Measurements from ENCODE around the gene MORN5.
"Not testable (repeated sequence)": the region's sequence is repeated elsewhere in the genome, so short reads cannot be mapped to it uniquely, and the experiment has no call there.

Gene MORN5

GRCh38 chr9:122116040-122116439 lies 43.7 kb upstream of the MORN5 start:
- FAIRE-seq, result no peak
- TF ChIP-seq CTCF (IDR thresholded peaks at IDR 0.05; ENCODE audit: insufficient read depth, missing control alignments), result no peak
- DNase-seq (ENCODE audit: insufficient read length, low spot score), result no peak

- FAIRE-seq (no peak), DNase-seq (ENCODE audit: insufficient read length, low spot score) (no peak)
- TF ChIP-seq CTCF (IDR thresholded peaks at IDR 0.05; ENCODE audit: insufficient read depth, missing control alignments), result no peak
These were observed 43.1 kb upstream of the MORN5 start for GRCh38 chr9:122116448-122117173.

GRCh38 chr9:122117241-122117640 lies 42.5 kb upstream of the MORN5 start:
- not testable (repeated sequence) for DNase-seq (ENCODE audit: insufficient read length, low spot score); FAIRE-seq

GRCh38 chr9:122118343-122119165 lies 41.2 kb upstream of the MORN5 start:
- no peak for TF ChIP-seq CTCF (IDR thresholded peaks at IDR 0.05; ENCODE audit: insufficient read depth, missing control alignments)
- DNase-seq (ENCODE audit: insufficient read length, low spot score) (no peak), FAIRE-seq (no peak)

GRCh38 chr9:122119166-122119521 lies 40.6 kb upstream of the MORN5 start:
- DNase-seq (ENCODE audit: insufficient read length, low spot score), result no peak
- FAIRE-seq, result no peak

GRCh38 chr9:122119721-122120120 lies 40.0 kb upstream of the MORN5 start:
- no peak for TF ChIP-seq CTCF (IDR thresholded peaks at IDR 0.05; ENCODE audit: insufficient read depth, missing control alignments)
- FAIRE-seq, result no peak

More at GRCh38 chr9:122119166-122119521, 40.6 kb upstream of the MORN5 start:
- TF ChIP-seq CTCF (IDR thresholded peaks at IDR 0.05; ENCODE audit: insufficient read depth, missing control alignments), result no peak

GRCh38 chr9:122120316-122121071 lies 39.2 kb upstream of the MORN5 start:
- FAIRE-seq (no peak), DNase-seq (ENCODE audit: insufficient read length, low spot score) (no peak)

More at GRCh38 chr9:122119721-122120120, 40.0 kb upstream of the MORN5 start:
- no peak for DNase-seq (ENCODE audit: insufficient read length, low spot score)

More at GRCh38 chr9:122120316-122121071, 39.2 kb upstream of the MORN5 start:
- no peak for TF ChIP-seq CTCF (IDR thresholded peaks at IDR 0.05; ENCODE audit: insufficient read depth, missing control alignments)

Measured in D721Med (cell line).